Placental pericyte (primary cell): ENCODE measurements around the gene RPP25L. TPM values are rescaled to one million over a fixed set of nuclear protein-coding genes. Genes with fewer than 3 reads are reported as not detected.

Source experiments
- small RNA-seq: library from RNA; depleted of rRNA; stranded (forward); fragments of <200 nt; gene quantifications from one replicate; pipeline ENCODE3, GENCODE V24; 2012; ENCODE audit warnings: low replicate concordance
- total RNA-seq: library from RNA; depleted of rRNA; stranded (reverse); fragments of >200 nt; gene quantifications from 2 replicates; pipeline ENCODE4 v1.2.3, GENCODE V29; 2012

The RPP25L gene
- 10.0 and 17.3 TPM in 2 replicates for total RNA-seq

GRCh38 chr9:34611811-34612787 lies at the start of gene RPP25L:
Gene RPP25L (minus strand): TSS chr9:34612097. CDS start chr9:34611296, 801 bp downstream.

GRCh38 chr9:34651876-34652601 lies 40.1 kb upstream of the RPP25L start, which contains the start of gene IL11RA:
Gene IL11RA (plus strand): TSS chr9:34652185. CDS start chr9:34655218, 3,033 bp downstream.

GRCh38 chr9:34646211-34647083 lies 34.5 kb upstream of the RPP25L start, which contains the start of gene GALT:
Gene GALT (plus strand): TSS chr9:34646675. CDS start chr9:34646705, 30 bp downstream.

GRCh38 chr9:34637356-34638137 lies 25.6 kb upstream of the RPP25L start, which contains the start of gene SIGMAR1:
Gene SIGMAR1 (minus strand): TSS chr9:34637787. CDS start chr9:34637697, 90 bp downstream.

GRCh38 chr9:34628656-34629490 lies 17.0 kb upstream of the RPP25L start, which contains the start of gene ARID3C:
Gene ARID3C (minus strand): TSS chr9:34629066. CDS start chr9:34628014, 1,052 bp downstream.

GRCh38 chr9:34620061-34620994 lies 8.4 kb upstream of the RPP25L start, which contains the start of gene DCTN3:
Gene DCTN3 (minus strand): TSS chr9:34620495. CDS start chr9:34620464, 31 bp downstream.

GRCh38 chr9:34589636-34590380 lies 22.1 kb downstream of the RPP25L start, which contains the start of gene CNTFR:
Gene CNTFR (minus strand): TSS chr9:34589724. CDS start chr9:34568981, 20,743 bp downstream.

Small RNAs within 50 kb of the gene (small RNA-seq; reads per million reads assigned to genes)
- not detected for gene CCL27

Other genes starting within 250 kb of the RPP25L start
- 0.22 and 1.4 TPM in 2 replicates for gene MYORG, start 235.2 kb downstream of the RPP25L start, total RNA-seq
- gene FAM219A, start 153.5 kb downstream of the RPP25L start, total RNA-seq, result 10.9 and 20.9 TPM in 2 replicates
- not detected in 2 replicates for gene DNAI1, start 153.3 kb downstream of the RPP25L start, total RNA-seq
- 0.14 TPM in 1 of 2 replicates, not detected in the other for gene ENHO, start 89.1 kb downstream of the RPP25L start, total RNA-seq
- not detected in 2 replicates for gene CNTFR, start 22.4 kb downstream of the RPP25L start, total RNA-seq
- gene DCTN3, start 8.4 kb upstream of the RPP25L start, total RNA-seq, result 68.3 and 81.2 TPM in 2 replicates
- gene ARID3C, start 17.0 kb upstream of the RPP25L start, total RNA-seq, result 0.22 TPM in 1 of 2 replicates, not detected in the other
- gene SIGMAR1, start 25.7 kb upstream of the RPP25L start, total RNA-seq, result 70.0 and 112 TPM in 2 replicates
- 29.3 and 35.9 TPM in 2 replicates for gene GALT, start 34.6 kb upstream of the RPP25L start, total RNA-seq
- gene IL11RA, start 40.1 kb upstream of the RPP25L start, total RNA-seq, result 5.9 and 10.2 TPM in 2 replicates
- gene CCL27, start 50.6 kb upstream of the RPP25L start, total RNA-seq, result not detected in 2 replicates
- not detected in 2 replicates for gene CCL19, start 79.2 kb upstream of the RPP25L start, total RNA-seq
- gene CCL21, start 98.0 kb upstream of the RPP25L start, total RNA-seq, result not detected in 2 replicates